NCI-H82 (cell line): ENCODE results near the gene DBH.
"Not testable (repeated sequence)": the region's sequence is repeated elsewhere in the genome, so short reads cannot be mapped to it uniquely, and the experiment has no call there.

Source experiments
- DNase-seq: peaks from one replicate; lab custom pipeline; 2025; lab: John Stamatoyannopoulos, UW

Gene DBH

DNA sequence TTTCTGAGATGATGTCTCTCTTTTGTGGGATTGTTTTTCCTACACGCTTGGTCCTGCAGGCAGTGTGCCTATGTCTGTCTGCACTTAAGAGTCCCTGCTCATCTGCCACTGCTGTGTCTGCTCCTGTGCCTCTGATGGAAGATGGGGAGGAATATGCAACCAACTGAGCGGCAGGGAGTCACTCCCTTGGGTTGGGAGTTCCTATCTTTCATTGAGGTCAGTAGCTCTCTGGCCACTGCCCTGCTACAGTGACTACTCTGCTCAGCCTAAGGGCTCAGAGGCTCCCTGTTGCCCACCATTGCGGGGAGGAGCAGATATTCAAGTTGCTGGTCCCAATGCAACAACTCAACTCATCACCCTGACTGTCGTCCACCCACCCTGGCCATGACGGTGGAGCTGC lies 13.6 kb upstream of the DBH start:
- DNase-seq = no peak

DNA sequence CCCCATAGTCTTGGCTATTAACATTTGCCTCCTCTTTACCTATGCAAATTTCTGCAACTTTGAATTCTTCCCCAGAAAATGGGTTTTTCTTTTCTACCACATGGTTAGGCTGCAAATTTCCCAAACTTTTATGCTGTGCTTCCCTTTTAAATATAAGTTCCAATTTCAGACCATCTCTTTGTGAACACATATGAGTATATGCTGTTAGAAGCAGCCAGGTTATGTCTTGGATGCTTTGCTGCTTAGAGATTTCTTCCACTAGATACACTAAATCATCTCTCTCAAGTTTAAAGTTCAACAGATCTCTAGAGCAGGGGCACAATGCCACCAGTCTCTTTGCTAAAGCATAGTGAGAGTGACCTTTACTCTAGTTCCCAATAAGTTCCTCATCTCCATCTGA lies 10.2 kb upstream of the DBH start:
- not testable (repeated sequence) for DNase-seq

DNA sequence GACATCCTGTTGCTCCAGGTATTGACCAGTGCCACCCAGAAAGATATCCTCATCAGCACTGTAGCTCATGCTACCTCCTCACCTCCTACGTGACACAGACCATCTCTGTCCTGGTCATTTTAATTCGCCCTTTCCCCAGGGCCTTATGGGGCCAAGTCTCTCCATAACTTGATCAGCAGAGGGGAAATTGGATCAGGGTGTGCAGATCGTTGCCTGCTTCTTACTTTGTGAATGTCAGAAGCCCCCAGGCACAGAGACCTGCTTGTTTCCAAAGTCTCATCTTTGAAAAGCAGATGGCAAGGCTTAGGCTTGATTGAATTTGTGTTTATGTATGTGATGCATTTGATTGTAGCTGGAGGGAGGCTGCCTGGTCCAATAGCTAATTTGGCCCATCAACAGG lies 8.8 kb upstream of the DBH start:
- DNase-seq = peak; percentile 30

DNA sequence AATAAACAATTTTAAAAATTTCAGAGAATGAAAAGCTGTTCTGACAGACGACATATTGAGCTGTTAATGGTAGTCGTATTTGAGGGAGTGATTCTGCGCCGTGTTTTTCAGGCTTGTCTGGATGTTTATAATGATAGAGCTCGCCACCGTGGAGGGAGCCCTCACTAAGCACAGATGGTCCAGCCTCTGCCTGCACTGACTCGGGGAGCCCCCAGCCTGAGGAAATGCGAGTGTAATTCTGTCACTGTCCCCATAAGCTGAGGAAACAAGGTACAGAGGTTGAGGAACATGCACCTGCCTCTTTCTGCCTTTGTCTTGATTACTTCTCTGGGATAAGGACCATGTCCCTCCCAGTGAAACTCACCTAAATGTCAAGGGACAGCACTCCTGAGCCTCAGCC lies 7.4 kb upstream of the DBH start:
- DNase-seq = no peak

DNA sequence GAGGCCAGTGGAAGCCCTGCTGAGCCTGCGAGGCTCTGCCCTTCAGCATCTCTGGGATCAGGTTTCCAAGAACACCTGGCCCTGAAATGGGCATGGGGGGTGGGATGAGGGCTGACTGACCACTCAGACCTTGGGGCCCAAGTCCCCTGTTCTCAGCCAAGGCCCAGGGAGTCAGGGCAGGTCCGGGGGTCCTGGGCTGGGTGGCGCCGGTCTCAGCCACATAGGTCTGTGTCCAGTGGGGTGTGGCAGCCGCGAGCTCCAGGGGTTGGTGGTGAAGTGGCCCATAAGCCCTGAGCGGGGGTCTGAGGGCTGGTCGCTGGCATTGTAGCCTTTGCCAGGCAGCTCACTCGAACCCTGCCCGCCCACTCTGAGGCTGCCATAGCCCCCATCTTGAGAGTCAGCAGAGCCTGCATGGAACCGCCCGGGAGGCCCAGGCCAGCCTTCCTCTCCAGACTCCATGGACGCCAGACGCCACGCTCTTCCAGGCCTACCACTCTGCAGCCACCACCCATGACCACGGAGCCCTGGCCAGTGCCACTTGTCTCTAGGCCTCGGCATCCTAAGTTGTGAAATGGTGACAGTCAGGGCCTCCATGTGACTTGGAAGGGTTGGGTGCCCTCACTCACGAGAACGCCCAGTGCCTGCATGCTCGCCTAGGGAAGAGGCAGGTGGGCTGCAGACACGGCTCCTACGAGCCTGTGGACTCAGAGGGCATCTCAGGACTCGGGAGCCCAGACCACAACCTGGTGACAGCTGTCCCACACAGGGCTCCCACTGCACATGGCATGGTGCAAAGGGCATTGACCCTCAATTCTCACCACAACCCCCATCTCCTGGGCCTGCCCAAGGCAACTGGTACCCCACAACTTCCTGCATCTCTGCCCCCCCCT lies 6.7 kb upstream of the DBH start:
- no peak for DNase-seq

DNA sequence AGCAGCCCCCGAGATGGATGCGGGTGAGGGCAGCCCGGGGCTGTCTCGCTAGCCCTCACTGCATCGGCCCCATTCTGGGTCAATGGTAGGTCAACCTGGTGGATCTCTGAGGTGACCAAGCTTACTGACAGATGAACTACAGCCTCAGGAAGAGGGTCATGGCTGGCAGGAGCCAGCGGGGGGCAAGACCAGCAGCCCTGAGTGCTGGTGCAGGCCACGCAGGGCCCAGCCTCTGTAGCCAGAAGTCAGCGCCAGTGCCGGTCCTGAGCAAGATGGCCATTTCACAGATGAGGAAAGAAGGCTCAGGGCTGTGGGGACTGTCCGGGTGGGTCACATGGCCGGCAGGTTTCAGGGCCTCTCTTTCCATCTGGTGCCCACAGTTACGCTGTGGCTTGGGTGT lies 5.1 kb upstream of the DBH start:
- DNase-seq = no peak

DNA sequence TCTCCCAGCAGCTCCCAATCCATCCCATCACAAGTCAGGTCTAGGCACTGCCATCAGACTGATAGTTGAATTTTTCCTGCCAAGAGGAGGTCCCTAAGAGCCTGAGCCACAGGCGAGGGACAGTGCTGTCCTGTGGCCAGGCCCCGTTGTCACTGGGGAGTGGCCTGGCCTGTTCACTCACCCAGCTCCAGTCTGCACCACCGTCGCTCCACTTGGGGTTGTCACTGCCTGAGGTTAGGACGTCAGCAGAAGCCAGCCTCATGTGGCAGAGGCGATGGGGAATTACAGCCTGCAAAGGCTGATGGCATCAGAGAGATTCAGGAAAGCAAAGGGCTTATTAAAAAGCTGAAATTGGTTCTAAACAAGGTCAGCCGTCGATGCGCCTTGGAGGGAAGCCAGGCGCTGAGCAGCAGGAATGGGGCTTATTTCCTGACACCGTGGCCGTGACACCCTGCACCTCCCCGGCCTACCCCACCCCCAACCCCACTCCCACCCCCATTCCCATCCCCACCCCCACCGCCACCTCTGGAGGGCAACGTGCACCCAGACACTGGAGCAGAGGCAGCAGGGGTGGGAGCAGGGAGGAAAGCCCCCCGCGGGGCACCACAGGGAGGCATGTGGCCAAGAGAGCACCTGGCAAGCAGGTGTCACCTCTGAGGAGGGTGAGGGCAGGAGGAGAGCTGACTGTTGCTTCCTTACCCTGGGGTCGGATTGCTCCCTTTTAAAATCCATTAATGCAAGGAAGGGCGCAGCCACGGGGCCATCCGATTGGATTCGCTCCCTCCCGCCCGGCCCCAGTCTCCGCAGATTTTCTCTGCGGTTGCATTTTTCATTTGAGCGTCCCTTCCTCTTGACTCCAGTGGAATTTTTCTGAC lies 3.1 kb upstream of the DBH start:
- no peak for DNase-seq

DNA sequence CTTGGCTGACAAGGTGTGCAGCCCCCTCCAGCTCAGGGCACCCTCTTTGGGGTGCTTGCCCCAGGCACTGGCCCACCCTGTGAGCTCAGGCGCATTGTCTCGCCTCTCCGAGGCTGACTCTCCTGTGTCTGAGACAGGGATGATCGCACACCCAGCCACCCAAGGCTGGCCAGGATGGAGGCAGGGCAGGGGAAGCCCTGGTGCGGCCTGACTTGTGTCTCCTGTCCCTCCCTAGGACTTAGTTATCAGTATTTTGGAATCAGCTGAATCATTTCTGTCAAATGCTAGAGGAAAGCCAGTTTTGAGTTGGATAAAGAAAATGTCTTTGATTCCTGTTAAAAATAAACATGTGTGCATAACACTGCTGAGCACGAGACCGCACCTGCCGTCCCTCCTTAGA lies 2.5 kb upstream of the DBH start:
- DNase-seq = no peak

DNA sequence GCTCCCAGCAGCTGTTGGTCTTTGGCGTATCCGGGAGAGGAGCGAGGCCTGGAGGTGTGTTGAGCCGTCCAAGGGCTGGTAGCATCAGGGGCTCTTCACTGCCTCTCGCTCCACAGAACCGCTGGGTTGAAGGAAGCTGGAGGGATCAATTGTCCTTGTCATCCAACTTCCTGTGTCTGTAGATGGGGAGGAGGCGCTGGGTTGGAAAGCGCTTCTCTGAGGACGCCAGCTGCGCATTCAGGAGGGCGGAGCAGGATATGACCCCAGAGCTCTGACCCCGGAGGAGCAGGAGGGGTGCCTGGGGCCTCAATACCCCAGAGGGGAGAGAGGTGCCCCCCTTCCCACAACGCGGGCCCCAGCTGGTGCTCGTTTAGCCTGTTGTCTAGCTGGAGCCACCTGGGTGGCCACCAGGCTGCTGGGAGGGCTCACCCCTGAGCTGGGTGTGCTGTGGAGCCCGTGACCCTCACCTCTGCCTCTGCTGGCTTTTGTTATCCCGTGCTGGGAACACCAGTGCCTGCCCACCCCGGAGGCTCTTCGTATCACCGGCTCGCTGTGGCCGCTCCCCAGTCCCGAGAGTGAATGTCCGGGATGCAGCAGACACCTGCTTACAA lies 2.0 kb upstream of the DBH start:
- no peak for DNase-seq

DNA sequence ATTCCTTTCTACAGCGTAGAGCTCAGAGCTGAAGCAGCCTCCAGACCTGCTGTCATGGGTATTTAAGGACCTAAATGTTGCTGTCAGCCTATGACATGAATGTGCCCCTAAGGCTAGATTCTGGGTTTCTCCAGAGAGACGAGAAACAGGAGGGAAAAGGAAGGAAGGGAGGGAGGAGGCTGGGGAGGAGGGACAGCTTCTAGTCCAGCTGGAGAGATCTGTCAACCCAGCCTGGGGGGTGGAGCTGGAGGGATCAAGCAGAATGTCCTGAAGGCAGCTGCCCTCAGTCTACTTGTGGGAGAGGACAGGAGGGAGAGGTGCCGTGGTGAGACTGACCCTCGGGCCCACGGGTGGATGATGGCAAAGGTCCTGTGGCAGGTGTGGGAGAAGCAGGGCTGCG lies 1.1 kb upstream of the DBH start:
- peak; percentile 40 for DNase-seq

DNA sequence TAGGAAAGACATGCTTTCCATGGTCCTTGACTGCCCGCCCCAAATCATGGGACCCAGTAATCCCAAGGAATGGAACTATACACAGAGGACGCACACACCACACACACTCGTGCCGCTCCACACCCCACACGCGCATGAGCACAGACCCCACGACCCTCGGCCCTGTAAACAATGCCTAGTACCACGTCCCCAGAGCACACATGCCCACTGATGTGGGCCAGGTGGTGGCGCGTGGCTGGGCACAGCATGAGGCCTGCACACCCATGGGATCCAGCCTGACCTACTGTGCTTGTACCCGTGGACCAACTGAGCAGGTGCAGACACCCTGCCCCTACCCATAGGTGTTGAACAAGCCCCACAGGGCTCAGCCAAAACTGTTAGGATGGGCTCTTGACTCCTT lies 739 bp downstream of the DBH start:
- no peak for DNase-seq

DNA sequence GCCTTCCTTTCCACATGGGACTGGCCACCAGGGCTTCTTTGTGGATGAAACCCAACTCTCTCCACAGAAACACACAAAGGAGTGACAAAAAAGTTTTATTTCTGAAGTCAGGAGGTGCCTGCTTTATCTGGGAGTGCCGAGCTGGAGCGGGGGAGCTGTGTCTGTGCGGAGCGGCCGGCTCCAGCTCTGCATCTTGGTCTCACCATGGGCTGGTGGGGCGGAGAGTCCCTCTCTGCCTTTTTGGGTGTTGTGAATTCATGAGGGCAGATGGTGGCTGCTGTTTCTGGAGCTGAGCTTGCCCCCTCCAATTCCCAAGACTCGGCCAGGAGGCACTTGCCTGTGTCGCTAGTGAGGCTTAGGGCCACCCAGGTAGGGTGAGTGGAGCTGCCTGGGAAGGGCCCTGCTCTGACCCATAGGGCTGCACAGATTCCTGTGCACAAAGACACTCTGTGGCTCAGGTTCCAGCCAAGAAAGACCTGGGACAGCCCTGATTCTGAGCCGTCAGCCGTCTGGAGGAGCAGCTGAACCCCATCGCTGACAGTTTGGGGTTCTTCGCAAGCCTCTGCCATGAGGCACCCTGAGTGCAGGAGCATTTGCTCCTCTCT lies 1.4 kb downstream of the DBH start:
- DNase-seq = no peak

DNA sequence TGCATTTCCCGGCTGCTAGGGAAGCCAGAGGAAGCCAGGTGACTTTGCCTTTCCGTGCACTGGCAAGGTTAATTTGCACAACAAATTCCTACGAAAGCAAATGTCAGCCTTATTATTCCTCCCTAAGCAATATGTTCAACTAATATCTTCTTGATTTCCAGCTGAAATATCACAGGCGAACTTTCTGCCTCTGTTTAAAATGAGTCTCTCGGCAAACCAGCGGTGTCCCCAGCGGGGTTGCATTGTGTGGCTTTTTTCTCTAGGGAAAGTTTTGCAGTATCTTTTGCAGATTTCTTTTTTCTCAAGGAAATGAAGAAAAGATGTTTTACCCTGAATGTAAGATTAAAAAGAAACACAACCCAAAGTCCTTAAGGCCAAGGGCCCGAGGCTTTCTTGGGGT lies 1.9 kb downstream of the DBH start:
- DNase-seq = no peak

DNA sequence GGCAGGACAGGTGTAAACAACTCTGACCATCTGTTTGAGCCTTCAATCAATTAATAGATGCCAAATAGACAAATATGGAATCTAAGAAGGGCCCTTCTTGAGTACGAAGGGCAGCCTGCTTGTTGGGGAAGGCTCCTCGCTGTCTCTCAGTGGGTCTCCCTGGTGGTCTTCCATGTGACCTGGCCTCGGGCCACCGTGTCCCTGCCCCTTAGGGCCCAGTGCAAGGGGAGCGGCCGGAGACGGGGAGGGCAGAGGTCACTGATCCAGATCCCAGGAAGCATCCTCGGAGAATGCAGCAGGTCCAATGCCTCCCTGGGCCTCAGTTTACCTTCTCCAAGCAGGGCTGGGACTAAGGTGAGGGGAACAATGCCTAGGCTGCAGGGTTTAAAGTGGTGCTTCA lies 2.5 kb downstream of the DBH start:
- DNase-seq = no peak

DNA sequence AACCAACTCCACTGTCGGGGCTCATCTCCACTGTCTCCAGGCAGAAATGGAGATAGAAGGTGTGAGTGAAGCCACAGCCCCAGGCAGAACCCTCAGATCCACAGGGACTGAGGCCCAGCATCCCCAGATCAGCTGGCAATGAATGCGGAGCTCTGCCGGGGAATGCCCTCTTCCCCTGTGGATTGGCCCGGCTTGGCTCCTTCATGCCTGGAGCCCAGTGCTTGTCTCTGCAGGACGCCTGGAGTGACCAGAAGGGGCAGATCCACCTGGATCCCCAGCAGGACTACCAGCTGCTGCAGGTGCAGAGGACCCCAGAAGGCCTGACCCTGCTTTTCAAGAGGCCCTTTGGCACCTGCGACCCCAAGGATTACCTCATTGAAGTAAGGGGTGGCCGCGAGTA lies 3.5 kb downstream of the DBH start:
- no peak for DNase-seq

DNA sequence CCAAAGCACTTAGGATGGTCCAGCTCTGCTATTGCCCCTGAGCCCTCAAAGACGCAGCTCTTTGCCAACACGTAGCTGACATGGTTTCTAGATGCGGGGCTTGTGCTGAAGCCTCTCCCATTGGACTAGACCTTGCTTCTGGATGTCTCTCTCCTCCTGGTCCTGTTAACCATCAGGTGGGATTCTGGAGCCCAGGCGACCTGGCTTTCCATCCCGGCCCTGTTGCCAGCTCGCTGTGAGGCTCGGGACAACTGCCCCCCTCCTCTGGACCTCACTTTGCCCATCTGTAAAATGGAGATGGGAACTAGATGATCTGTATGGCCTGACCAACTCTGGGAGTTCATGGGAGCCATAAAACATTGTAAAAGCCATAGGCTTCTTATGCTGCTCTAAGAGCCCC lies 4.0 kb downstream of the DBH start:
- DNase-seq = no peak

DNA sequence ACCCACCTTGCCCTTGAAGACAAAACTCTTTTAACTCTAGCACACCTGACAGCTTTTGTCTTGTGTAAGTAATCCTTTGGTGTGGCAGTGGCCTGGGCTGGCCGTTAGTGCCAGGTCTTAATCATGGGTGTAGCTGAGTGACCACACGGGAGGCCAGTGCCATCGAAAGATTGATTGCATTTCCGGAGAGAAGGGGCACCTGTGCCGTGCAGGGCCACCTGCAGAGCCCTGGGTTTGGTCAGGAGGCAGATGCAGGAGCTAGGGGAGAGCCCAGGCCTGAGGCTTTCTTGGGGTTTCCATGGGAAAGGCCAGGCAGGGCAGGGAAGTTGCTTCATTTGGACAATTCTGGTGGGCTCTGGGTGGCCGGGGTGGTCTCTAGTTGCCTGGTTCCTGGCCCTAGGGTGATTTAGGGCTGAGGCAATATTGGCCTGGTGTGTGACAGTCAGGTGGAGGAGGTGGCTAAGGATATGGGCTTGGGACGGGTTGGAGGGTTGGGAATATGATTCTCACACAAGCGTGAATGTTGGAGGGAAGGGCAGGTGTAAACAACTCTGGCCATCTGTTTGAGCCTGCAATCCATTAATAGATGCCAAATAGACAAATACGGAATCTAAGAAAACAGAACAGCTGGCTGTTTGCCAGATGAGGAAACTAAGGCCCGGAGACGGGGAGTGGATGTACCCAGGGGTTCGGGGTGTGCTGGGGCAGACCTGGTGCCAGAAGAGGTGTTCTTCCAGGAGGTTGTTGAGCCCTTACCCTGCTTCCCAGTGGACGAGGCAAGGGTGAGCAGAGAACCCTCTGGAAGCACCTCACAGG lies 4.6 kb downstream of the DBH start:
- peak; percentile 35 for DNase-seq

DNA sequence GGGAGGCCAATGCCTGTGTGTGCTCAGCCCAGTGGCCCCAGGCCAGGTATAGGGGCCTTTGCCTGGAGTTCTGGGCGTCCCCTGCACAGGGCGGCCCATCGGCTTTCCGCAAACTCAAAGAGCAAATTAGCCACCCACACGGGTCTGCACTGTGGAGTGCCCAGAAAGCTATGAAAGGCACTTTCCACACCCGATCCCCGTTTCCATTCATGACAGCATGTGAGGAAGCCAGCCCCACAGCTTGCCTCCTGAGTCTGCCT lies 5.2 kb downstream of the DBH start:
- no peak for DNase-seq

DNA sequence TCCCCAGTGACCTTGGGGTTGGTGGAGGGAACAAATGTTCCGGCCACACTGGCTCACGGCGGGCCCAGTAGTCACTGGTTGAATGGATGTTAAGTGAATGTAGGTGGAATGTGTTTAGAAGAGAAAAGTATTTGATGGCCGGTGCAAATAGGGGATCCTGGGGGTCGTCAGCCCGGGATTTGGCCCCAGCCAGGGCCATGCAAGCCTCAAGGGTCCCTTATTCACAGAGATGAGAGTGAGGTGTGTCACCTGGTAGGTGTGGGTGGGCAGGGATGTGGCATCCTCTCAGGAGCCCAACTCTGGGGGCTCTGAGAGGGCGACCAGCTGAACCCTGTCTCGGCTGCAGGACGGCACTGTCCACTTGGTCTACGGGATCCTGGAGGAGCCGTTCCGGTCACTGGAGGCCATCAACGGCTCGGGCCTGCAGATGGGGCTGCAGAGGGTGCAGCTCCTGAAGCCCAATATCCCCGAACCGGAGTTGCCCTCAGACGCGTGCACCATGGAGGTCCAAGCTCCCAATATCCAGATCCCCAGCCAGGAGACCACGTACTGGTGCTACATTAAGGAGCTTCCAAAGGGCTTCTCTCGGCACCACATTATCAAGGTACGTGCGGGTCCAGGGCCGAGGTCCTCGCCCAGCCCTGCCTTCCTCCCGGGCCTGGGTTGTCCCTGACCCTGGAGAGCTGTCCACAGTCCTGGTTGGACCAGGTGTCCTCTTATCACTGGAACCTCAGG lies 5.9 kb downstream of the DBH start:
- DNase-seq = no peak

DNA sequence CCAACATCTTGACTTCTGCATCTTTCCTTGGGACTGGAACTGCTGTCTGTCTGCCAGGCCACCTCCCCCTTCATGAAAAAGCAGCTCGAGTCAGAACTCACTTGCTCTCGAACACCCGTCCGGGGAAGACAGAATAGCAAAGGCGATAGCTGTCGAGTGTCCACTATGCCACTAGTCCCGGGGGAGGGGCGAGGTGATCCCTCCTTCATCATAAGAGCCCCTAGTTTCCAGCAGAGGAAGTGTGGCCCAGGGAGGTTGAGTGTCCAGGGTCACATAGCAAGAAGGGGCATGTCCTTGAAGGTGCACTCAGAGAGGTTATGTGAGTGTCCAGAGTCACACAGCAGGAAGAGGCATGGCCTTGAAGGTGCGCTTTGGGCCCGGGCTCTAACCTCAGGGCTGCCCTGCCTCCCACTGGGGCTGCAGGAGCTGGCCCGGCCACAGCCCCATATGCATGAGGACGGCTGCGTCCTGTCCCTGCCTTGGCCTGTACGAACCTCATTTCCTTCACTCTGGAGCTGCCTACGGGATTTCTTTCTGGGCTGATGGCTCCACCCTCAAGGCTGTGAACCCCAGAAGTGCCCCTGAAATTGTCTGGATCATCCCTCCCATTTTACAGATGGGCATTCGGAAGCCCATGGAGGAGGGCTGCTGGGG lies 6.7 kb downstream of the DBH start:
- no peak for DNase-seq

DNA sequence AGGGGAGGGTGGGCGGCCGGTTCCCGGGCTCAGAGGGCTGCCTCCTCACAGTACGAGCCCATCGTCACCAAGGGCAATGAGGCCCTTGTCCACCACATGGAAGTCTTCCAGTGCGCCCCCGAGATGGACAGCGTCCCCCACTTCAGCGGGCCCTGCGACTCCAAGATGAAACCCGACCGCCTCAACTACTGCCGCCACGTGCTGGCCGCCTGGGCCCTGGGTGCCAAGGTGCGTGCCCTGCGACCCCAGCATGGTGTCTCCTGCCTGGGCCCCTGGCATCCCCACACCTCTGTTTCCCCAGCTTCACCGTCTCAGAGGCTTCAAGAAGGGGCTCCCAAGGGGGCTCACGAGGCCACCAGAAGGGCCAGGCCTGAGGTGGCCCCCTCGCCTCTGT lies 7.2 kb downstream of the DBH start:
- DNase-seq = no peak
